Neuronal stem cell (in vitro differentiated cells): ENCODE measurements around the gene IL1RAPL2.

ENCODE experiments used
- DNase-seq: peaks from one replicate; pipeline ENCODE4 v3.0.0-alpha.2; 2013; ENCODE audit warnings: low spot score
- H2AFZ ChIP-seq: one replicate; pipeline ENCODE4 v1.6.1; 2013; ENCODE audit warnings: mild to moderate bottlenecking, low read length, inconsistent platforms
- H2AK5ac ChIP-seq: 2 replicates; pipeline ENCODE4 v1.6.1; 2013; ENCODE audit warnings: low read depth, mild to moderate bottlenecking, inconsistent platforms, low read length, moderate library complexity, mixed read lengths
- H2BK120ac ChIP-seq: 2 replicates; pipeline ENCODE4 v1.6.1; 2013; ENCODE audit warnings: low read depth, mild to moderate bottlenecking, inconsistent platforms, low read length, moderate library complexity, mixed read lengths
- H2BK12ac ChIP-seq: one replicate; pipeline ENCODE4 v1.6.1; 2013; ENCODE audit warnings: low read length, inconsistent platforms
- H2BK15ac ChIP-seq: 2 replicates; pipeline ENCODE4 v1.6.1; 2013; ENCODE audit warnings: mild to moderate bottlenecking, low read length, inconsistent platforms, mixed read lengths
- H2BK5ac ChIP-seq: one replicate; pipeline ENCODE4 v1.6.1; 2013; ENCODE audit warnings: inconsistent platforms, mild to moderate bottlenecking, low read length, moderate library complexity
- H3K14ac ChIP-seq: one replicate; pipeline ENCODE4 v1.6.1; 2013; ENCODE audit warnings: low read length, inconsistent platforms
- H3K18ac ChIP-seq: 2 replicates; pipeline ENCODE4 v1.6.1; 2013; ENCODE audit warnings: low read length, inconsistent platforms
- H3K23ac ChIP-seq: 2 replicates; pipeline ENCODE4 v1.6.1; 2013; ENCODE audit warnings: low read depth, mild to moderate bottlenecking, mixed read lengths, low read length, inconsistent platforms; ENCODE audit not compliant: poor library complexity
- H3K27ac ChIP-seq: replicated peaks from 3 replicates; pipeline ENCODE4 v1.5.1; 2013; ENCODE audit warnings: low read length, inconsistent platforms
- H3K27me3 ChIP-seq, 3 experiments: 2 replicates each; pipeline ENCODE4 v1.6.1; 2013; ENCODE audit warnings: low read length in 3 of 3, mild to moderate bottlenecking in 2 of 3, inconsistent platforms in 1 of 3, low read depth in 1 of 3, mixed read lengths in 1 of 3, moderate library complexity in 1 of 3; ENCODE audit not compliant: control insufficient read depth in 3 of 3, insufficient read depth in 3 of 3
- H3K36me3 ChIP-seq, 2 donors: replicated peaks in 1 of 2; 2 replicates each; pipeline ENCODE4 v1.6.1; 2013; ENCODE audit warnings: low read length in 2 of 2; ENCODE audit not compliant: control insufficient read depth in 2 of 2, insufficient read depth in 2 of 2
- H3K4ac ChIP-seq: 2 replicates; pipeline ENCODE4 v1.6.1; 2013; ENCODE audit warnings: inconsistent platforms, mild to moderate bottlenecking, low read length, moderate library complexity
- H3K4me1 ChIP-seq, 2 donors: 1 replicate in 1 of 2; 2 replicates in 1 of 2; pipeline ENCODE4 v1.6.1; 2013; ENCODE audit warnings: low read length in 2 of 2, low read depth in 1 of 2; ENCODE audit not compliant: control insufficient read depth in 2 of 2, insufficient read depth in 1 of 2
- H3K4me2 ChIP-seq: one replicate; pipeline ENCODE4 v1.6.1; 2013; ENCODE audit warnings: mild to moderate bottlenecking, low read length, inconsistent platforms; ENCODE audit not compliant: insufficient read depth, poor library complexity, severe bottlenecking
- H3K4me3 ChIP-seq, 2 donors: 2 replicates each; pipeline ENCODE4 v1.5.1; 2013; ENCODE audit warnings: low read length in 2 of 2, mild to moderate bottlenecking in 2 of 2, inconsistent platforms in 1 of 2, moderate library complexity in 1 of 2
- H3K79me1 ChIP-seq: one replicate; pipeline ENCODE4 v1.6.1; 2013; ENCODE audit warnings: low read depth, mild to moderate bottlenecking, inconsistent platforms, low read length, moderate library complexity
- H3K9ac ChIP-seq: one replicate; pipeline ENCODE4 v1.6.1; 2013; ENCODE audit warnings: mild to moderate bottlenecking, low read depth, low read length, inconsistent platforms; ENCODE audit not compliant: poor library complexity
- H3K9me3 ChIP-seq, 2 donors: replicated peaks in 1 of 2; 2 replicates each; pipeline versions ENCODE3 to v1.6.1; 2013; ENCODE audit warnings: low read length in 2 of 2, mild to moderate bottlenecking in 2 of 2, inconsistent platforms in 1 of 2, low read depth in 1 of 2, mixed read lengths in 1 of 2, moderate library complexity in 1 of 2; ENCODE audit not compliant: control insufficient read depth in 2 of 2, insufficient read depth in 1 of 2
- H4K8ac ChIP-seq: one replicate; pipeline ENCODE4 v1.6.1; 2013; ENCODE audit warnings: low read depth, mild to moderate bottlenecking, inconsistent platforms, low read length, moderate library complexity
- H4K91ac ChIP-seq: one replicate; pipeline ENCODE4 v1.6.1; 2013; ENCODE audit warnings: low read length, low read depth, mild to moderate bottlenecking, inconsistent platforms; ENCODE audit not compliant: poor library complexity
- WGBS, 2 donors: extraction: QIAGEN DNeasy Blood & Tissue Kit; methylation state at CpG; one replicate each; pipeline ENCODE4 v1.1.7; 2013; ENCODE audit warnings: missing lambda C conversion rate in 2 of 2, mixed read lengths in 1 of 2; ENCODE audit not compliant: insufficient read length in 2 of 2, insufficient replicate concordance in 1 of 2; ENCODE audit errors: extremely low coverage in 2 of 2; 5-methylcytosine and 5-hydroxymethylcytosine counted together

IL1RAPL2 gene

GRCh38 chrX:104995546-104995945, 429.5 kb downstream of the IL1RAPL2 start:
- H2AFZ ChIP-seq = no peak overlapping the region
- no peak overlapping the region for H3K23ac ChIP-seq
- no peak overlapping the region for H3K4me2 ChIP-seq
- no peaks in the 10 kb centered on the region for H3K36me3 ChIP-seq
- H2BK12ac ChIP-seq = no peak overlapping the region
- no peak for DNase-seq
- H3K4ac ChIP-seq = no peak overlapping the region
- H2BK15ac ChIP-seq = no peak overlapping the region
- H3K27me3 ChIP-seq = no peaks in the 10 kb centered on the region
- no peaks in the 10 kb centered on the region for H3K9me3 ChIP-seq
- H3K14ac ChIP-seq = no peak overlapping the region
- H3K4me1 ChIP-seq = no peaks in the 10 kb centered on the region
- no peak overlapping the region for H3K27ac ChIP-seq
- H2BK120ac ChIP-seq = no peak overlapping the region
- H2BK5ac ChIP-seq = no peak overlapping the region
- H3K18ac ChIP-seq = no peak overlapping the region
- H4K8ac ChIP-seq = no peak overlapping the region
- H3K9ac ChIP-seq = no peak overlapping the region
- H4K91ac ChIP-seq = no peak overlapping the region
- no peak overlapping the region for H2AK5ac ChIP-seq
- H3K79me1 ChIP-seq = no peaks in the 10 kb centered on the region
- H3K4me3 ChIP-seq = no peak overlapping the region

GRCh38 chrX:105006103-105006502, 440.1 kb downstream of the IL1RAPL2 start:
- no peak overlapping the region for H2AK5ac ChIP-seq
- no peak overlapping the region for H3K27ac ChIP-seq
- no peak overlapping the region for H3K9ac ChIP-seq
- no peak overlapping the region for H2BK12ac ChIP-seq
- no peak overlapping the region for H2BK5ac ChIP-seq
- no peak overlapping the region for H3K18ac ChIP-seq
- H3K23ac ChIP-seq = no peak overlapping the region
- no peaks in the 10 kb centered on the region for H3K9me3 ChIP-seq
- no peaks in the 10 kb centered on the region for H3K36me3 ChIP-seq
- no peak overlapping the region for H3K4ac ChIP-seq
- H4K91ac ChIP-seq = no peak overlapping the region
- no peak overlapping the region for H2AFZ ChIP-seq
- no peak overlapping the region for H3K14ac ChIP-seq
- no peak overlapping the region for H4K8ac ChIP-seq
- no peaks in the 10 kb centered on the region for H3K79me1 ChIP-seq
- WGBS, 2 donors = no CpG with 5 or more reads among the region's 3 CpGs
- H2BK120ac ChIP-seq = no peak overlapping the region
- no peak overlapping the region for H3K4me3 ChIP-seq
- no peaks in the 10 kb centered on the region for H3K27me3 ChIP-seq
- no peak for DNase-seq
- no peak overlapping the region for H3K4me2 ChIP-seq
- H2BK15ac ChIP-seq = no peak overlapping the region
- no peaks in the 10 kb centered on the region for H3K4me1 ChIP-seq

GRCh38 chrX:105006996-105007395, 441.0 kb downstream of the IL1RAPL2 start:
- H3K23ac ChIP-seq = no peak overlapping the region
- H2BK15ac ChIP-seq = no peak overlapping the region
- H2BK12ac ChIP-seq = no peak overlapping the region
- no peak overlapping the region for H3K9ac ChIP-seq
- H4K91ac ChIP-seq = no peak overlapping the region
- no peak overlapping the region for H3K4ac ChIP-seq
- no peaks in the 10 kb centered on the region for H3K4me1 ChIP-seq
- H3K4me2 ChIP-seq = no peak overlapping the region
- H3K27ac ChIP-seq = no peak overlapping the region
- H2AK5ac ChIP-seq = no peak overlapping the region
- no peak overlapping the region for H2AFZ ChIP-seq
- H3K18ac ChIP-seq = no peak overlapping the region
- no peaks in the 10 kb centered on the region for H3K27me3 ChIP-seq
- no peaks in the 10 kb centered on the region for H3K36me3 ChIP-seq
- no peaks in the 10 kb centered on the region for H3K9me3 ChIP-seq
- no peak overlapping the region for H3K4me3 ChIP-seq
- H3K79me1 ChIP-seq = no peaks in the 10 kb centered on the region
- no peak for DNase-seq
- no peak overlapping the region for H2BK120ac ChIP-seq
- no peak overlapping the region for H2BK5ac ChIP-seq
- no peak overlapping the region for H4K8ac ChIP-seq
- H3K14ac ChIP-seq = no peak overlapping the region

- no peak overlapping the region for H4K8ac ChIP-seq
- no peak for DNase-seq
- no peaks in the 10 kb centered on the region for H3K36me3 ChIP-seq
- no peaks in the 10 kb centered on the region for H3K79me1 ChIP-seq
- H3K18ac ChIP-seq = no peak overlapping the region
- H3K14ac ChIP-seq = no peak overlapping the region
- WGBS, 2 donors = no CpG with 5 or more reads among the region's 2 CpGs
- H2BK5ac ChIP-seq = no peak overlapping the region
- no peak overlapping the region for H2BK12ac ChIP-seq
- no peak overlapping the region for H3K9ac ChIP-seq
- H3K4me3 ChIP-seq = no peak overlapping the region
- no peak overlapping the region for H2BK15ac ChIP-seq
- no peak overlapping the region for H2AK5ac ChIP-seq
- H4K91ac ChIP-seq = no peak overlapping the region
- no peaks in the 10 kb centered on the region for H3K9me3 ChIP-seq
- H3K27ac ChIP-seq = no peak overlapping the region
- no peak overlapping the region for H2BK120ac ChIP-seq
- no peak overlapping the region for H3K4me2 ChIP-seq
- H3K4me1 ChIP-seq = no peaks in the 10 kb centered on the region
- H3K4ac ChIP-seq = no peak overlapping the region
- no peak overlapping the region for H2AFZ ChIP-seq
- no peaks in the 10 kb centered on the region for H3K27me3 ChIP-seq
- H3K23ac ChIP-seq = no peak overlapping the region
Observed at GRCh38 chrX:105013719-105014118, 447.7 kb downstream of the IL1RAPL2 start.
